DMS79 treated with DMSO at 0.1 percent for 48 hours (cell line): ENCODE results near the gene TNNT1.
A peak's percentile ranks its signal among the peaks of the same experiment; 100 is the strongest.

Experiments
- DNase-seq: peaks from one replicate; lab custom pipeline; 2025; lab: John Stamatoyannopoulos, UW

Gene TNNT1

GRCh38 chr19:55141696-55142095 is 7.3 kb downstream of the TNNT1 start:
- DNase-seq, result no peak

- DNase-seq, result no peak
Observed at GRCh38 chr19:55137915-55138314, 11.1 kb downstream of the TNNT1 start.

GRCh38 chr19:55136399-55137102 is 12.5 kb downstream of the TNNT1 start:
- no peak for DNase-seq

GRCh38 chr19:55134736-55135135 is 14.3 kb downstream of the TNNT1 start:
- no peak for DNase-seq

GRCh38 chr19:55133639-55134444 is 15.2 kb downstream of the TNNT1 start:
- no peak for DNase-seq

GRCh38 chr19:55132453-55133129 is 16.4 kb downstream of the TNNT1 start:
- DNase-seq, result no peak

GRCh38 chr19:55131421-55131820 is 17.6 kb downstream of the TNNT1 start:
- DNase-seq, result no peak

- no peak for DNase-seq
Observed at GRCh38 chr19:55119053-55119452, 30.0 kb downstream of the TNNT1 start.

GRCh38 chr19:55118401-55118991 is 30.5 kb downstream of the TNNT1 start:
- peak; percentile 9 for DNase-seq

- peak; percentile 93 for DNase-seq
Observed at GRCh38 chr19:55117663-55118391, 31.2 kb downstream of the TNNT1 start.

- no peak for DNase-seq
Observed at GRCh38 chr19:55116859-55117662, 31.9 kb downstream of the TNNT1 start, which contains the start of gene PPP1R12C. TSS of gene PPP1R12C (minus strand) at chr19:55117637. CDS start at chr19:55117543, 94 bp downstream.

- DNase-seq, result peak; percentile 29
Observed at GRCh38 chr19:55116232-55116858, 32.7 kb downstream of the TNNT1 start.

GRCh38 chr19:55115446-55116065 is 33.5 kb downstream of the TNNT1 start:
- DNase-seq, result no peak

GRCh38 chr19:55114566-55115145 is 34.4 kb downstream of the TNNT1 start:
- no peak for DNase-seq

- peak; percentile 2 for DNase-seq
Observed at GRCh38 chr19:55113570-55114039, 35.4 kb downstream of the TNNT1 start.

- no peak for DNase-seq
Observed at GRCh38 chr19:55112777-55113569, 36.0 kb downstream of the TNNT1 start.

GRCh38 chr19:55112246-55112776 is 36.7 kb downstream of the TNNT1 start:
- no peak for DNase-seq

GRCh38 chr19:55111238-55111831 is 37.7 kb downstream of the TNNT1 start:
- DNase-seq, result no peak
